GM10248 (cell line): ENCODE data around the gene USP54.

Experiments
- CTCF ChIA-PET: fragments of 300-600 bp; sonication (Branson Sonifier 250); formaldehyde crosslinking; extraction: SDS; loops from one replicate; lab custom pipeline; 2021; ENCODE audit warnings: antibody characterized with exemption; lab: Yijun Ruan, JAX
- POLR2A ChIA-PET: fragments of 350-650 bp; sonication (Branson Sonifier 250); formaldehyde crosslinking; extraction: SDS; loops from one replicate; lab custom pipeline; 2020; ENCODE audit warnings: antibody characterized with exemption; lab: Yijun Ruan, JAX
- DNase-seq: peaks from one replicate; pipeline ENCODE4 v3.0.0; 2012; ENCODE audit errors: extremely low spot score
- TF ChIP-seq, protein P1 (sequence below): IDR thresholded peaks from 2 replicates; pipeline ENCODE4 v1.5.1; 2012; ENCODE audit warnings: mild to moderate bottlenecking, low read depth; ENCODE audit errors: extremely low read depth, missing control alignments, control extremely low read depth

USP54 gene

DNA sequence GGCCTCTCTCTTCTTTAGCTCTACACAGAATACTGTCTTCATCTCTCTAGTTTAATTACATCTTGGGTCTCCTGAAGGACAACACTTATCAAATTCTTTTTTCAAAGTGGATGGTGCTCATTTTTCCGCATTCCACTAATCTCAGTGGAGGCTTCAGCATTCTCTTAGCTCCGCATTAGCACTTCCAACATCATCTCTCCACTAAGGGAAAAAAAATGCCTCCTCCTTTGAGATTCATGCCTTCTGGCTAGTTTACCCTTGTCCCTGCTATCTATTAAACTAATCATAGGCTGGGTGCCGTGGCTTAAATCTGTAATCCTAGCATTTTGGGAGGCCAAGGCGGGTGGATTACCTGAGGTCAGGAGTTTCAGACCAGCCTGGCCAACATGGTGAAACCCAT lies 104.5 kb downstream of the USP54 start:
- TF ChIP-seq, protein P1, sequence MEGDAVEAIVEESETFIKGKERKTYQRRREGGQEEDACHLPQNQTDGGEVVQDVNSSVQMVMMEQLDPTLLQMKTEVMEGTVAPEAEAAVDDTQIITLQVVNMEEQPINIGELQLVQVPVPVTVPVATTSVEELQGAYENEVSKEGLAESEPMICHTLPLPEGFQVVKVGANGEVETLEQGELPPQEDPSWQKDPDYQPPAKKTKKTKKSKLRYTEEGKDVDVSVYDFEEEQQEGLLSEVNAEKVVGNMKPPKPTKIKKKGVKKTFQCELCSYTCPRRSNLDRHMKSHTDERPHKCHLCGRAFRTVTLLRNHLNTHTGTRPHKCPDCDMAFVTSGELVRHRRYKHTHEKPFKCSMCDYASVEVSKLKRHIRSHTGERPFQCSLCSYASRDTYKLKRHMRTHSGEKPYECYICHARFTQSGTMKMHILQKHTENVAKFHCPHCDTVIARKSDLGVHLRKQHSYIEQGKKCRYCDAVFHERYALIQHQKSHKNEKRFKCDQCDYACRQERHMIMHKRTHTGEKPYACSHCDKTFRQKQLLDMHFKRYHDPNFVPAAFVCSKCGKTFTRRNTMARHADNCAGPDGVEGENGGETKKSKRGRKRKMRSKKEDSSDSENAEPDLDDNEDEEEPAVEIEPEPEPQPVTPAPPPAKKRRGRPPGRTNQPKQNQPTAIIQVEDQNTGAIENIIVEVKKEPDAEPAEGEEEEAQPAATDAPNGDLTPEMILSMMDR = no peak
- no peak for DNase-seq
- CTCF ChIA-PET = no interaction called here
- POLR2A ChIA-PET = interaction anchor here (1.2 kb wide), 1 partner anchor 9 kb away, joined by 4 read pairs; no protein-coding TSS in a partner anchor

DNA sequence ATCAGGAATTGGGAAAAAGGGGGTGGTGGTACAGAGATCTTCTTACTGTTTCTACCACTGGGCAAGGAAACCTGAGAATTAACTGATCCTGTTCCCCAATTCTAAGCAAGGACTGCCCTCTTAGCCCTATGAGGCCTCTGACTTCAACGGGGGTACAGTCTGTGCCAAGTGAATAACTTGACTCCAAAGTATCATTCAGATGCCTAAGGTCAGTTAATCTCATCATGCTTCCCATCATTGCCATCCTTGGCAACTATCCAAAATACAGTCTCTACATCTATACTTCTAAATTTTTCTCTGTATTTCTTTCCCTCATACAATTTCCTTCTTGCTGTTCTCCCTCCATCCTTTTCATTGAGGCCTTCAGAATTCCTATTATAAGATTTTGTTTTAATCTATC lies 105.8 kb downstream of the USP54 start:
- CTCF ChIA-PET = no interaction called here

DNA sequence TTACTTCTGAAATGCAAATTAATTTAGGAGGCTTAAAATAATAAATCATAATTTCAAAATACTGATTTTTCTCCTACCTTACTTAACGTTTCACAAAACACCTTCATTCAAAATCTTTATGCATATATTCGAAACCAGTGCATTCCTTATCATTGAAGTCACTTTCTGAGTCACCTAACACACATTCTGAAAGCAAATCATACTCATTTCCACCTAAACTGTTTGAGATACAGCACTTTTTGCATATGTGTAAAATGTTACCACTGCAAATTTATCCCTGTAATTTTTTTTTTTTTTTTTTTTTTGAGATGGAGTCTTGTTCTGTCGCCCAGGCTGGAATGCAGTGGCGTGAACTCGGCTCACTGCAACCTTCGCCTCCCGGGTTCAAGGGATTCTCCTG lies 111.0 kb downstream of the USP54 start:
- CTCF ChIA-PET = interaction anchor here (0.8 to 1.2 kb wide), 2 partner anchors 9 to 11 kb away, joined by 3 to 5 read pairs; no protein-coding TSS in a partner anchor
- DNase-seq = peak; percentile 52
- TF ChIP-seq, protein P1 = no peak
- POLR2A ChIA-PET = no interaction called here

More for the DNA sequence above, 105.8 kb downstream of the USP54 start:
- DNase-seq = no peak
- TF ChIP-seq, protein P1 = no peak
- POLR2A ChIA-PET = no interaction called here

DNA sequence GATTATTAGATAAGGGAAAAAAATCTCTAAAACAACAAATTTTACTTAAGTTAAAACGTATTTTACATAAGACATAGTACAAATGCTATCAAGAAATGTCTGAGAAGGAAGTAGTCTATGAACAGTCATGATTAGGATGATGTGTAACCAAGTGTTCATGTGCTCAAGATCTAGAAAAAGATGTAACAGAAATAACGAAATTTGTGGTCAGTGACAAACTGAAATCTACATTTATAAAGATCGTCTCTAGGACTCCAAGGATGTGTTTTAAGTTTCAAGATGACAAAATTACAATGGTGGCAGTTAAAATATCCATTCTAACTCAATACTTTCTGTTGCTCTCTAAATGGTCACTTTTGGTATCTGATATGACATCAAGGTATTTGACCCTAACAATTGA lies 112.5 kb downstream of the USP54 start:
- DNase-seq = no peak
- ChIA-PET POLR2A (no interaction called here), CTCF (interaction anchor here (1.2 kb wide), 1 partner anchor 11 kb away, joined by 3 read pairs; no protein-coding TSS in a partner anchor)
- TF ChIP-seq, protein P1 = no peak

DNA sequence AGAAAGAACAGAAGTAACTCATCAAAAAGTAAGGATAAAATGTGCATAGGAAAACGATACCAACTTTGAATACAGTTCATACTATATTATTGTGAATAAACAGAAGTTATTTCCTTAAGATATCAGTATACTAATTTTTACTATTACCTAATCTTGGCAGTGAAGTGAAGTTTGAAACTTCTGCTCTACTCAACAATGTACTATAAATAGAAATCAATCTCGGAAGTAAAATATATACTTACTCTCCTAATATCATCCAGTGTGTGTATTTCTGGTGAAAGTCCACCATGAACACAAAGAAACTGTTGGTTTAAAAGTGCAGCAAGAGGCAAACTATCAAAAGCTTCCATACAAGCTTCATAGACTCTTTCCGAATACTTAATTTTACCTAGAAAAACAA lies 119.9 kb downstream of the USP54 start:
- POLR2A ChIA-PET = no interaction called here
- TF ChIP-seq, protein P1 = no peak
- CTCF ChIA-PET = interaction anchor here (3.5 kb wide), 1 partner anchor 12 kb away, joined by 10 read pairs; no protein-coding TSS in a partner anchor
- DNase-seq = no peak

DNA sequence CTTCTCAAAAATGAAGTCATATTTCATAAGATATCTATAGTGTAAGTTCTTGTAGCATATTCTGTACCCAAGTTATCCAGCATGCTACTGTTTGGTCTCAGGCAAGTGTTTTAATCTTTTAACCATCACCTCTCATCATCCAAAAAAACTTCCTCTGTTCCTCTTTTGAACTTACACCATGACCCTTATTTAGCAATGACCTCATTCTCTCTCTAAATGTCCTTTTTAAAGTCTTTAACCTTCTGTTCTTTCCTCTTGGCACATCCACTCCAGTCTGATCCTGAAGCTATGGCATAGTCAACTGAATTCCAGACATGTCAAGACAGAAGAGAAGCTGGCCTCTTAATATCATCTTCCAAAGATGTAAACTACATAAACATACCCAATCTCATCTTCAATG lies 121.6 kb downstream of the USP54 start:
- TF ChIP-seq, protein P1 = no peak
- peak; percentile 23 for DNase-seq
- ChIA-PET CTCF (interaction anchor here (2.0 to 3.5 kb wide), 2 partner anchors 10 to 11 kb away, joined by 4 to 10 read pairs; no protein-coding TSS in a partner anchor), POLR2A (no interaction called here)
